ENCODE results near the gene PYGL.

The PYGL gene

DNA sequence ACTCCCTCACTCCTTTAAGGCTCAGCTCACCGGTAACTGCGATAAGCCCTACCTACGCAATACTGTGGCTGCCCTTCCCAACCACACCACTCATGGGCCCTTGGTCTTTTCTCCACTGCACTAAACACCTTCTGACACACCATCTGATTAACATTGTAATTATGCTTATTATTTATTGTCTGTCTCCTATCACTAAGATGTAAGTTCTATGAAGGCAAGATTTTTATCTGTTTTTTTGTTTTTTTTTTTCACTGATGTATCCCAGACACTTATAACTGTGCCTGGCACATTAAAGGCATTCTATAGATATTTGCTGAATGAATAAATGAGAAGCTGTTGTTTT lies 34.2 kb upstream of the PYGL start:
- TF ChIP-seq CTCF (IDR thresholded peaks at IDR 0.05; ENCODE audit: borderline replicate concordance, insufficient read depth, low read depth, low read length): no peak
- no peak overlapping the region for H3K4me3 ChIP-seq (ENCODE audit: low read depth, low read length)

DNA sequence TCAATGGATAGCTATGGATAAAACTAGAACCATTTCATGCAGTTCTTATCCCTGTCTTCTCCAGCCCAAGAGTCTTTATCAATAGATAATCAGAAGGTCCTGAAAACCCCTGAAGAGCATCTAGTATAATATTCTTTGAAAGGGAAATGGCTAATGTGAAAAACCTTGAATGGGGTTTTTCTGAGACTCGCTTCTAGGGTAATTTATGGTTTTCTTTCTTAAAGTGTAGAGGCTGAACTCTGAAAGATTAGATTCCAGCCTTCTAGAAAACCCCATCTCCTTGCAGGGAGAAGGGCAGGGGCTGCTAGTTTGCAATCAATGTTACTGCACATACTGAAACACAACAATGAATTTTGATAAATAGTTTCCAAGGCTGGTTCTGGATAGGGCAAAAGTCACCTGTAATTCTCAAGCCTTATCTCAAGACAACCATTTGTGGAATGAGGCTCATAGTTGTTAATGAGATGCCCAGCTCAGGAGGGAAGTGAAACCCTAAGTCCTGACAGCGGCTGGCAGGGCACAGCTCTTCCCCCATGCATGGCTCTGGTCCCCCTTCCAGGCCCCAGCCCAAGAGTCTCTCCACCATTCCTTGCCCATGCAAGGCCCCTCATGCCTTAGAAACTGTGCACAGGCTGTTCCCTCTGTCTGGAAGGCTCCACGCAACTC lies 33.7 kb upstream of the PYGL start:
- H3K4me3 ChIP-seq (ENCODE audit: low read depth, low read length): no peak overlapping the region

DNA sequence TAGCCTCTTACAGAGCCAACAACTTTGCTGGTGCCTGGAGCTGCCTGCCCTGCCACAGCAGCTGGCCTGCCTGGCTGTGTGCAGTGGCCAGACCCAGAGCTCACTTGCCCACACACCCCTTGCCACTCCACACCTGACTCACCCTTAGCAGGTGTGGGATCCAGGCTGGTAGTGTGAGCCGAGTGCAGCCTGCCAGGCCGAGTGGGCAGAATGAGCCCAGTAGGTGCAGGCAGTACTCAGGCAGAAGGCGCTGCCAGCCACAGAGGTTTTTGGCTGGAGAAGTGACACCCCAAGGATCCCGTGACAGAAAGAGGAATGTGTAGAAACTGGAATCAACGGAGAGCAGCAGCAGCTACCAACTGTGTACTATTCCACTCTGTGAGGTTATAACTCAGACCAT lies 29.8 kb upstream of the PYGL start:
- no peak overlapping the region for H3K4me3 ChIP-seq (ENCODE audit: low read depth, low read length)
- TF ChIP-seq CTCF (IDR thresholded peaks at IDR 0.05; ENCODE audit: borderline replicate concordance, insufficient read depth, low read depth, low read length): no peak

More for the DNA sequence above, 33.7 kb upstream of the PYGL start:
- TF ChIP-seq CTCF (IDR thresholded peaks at IDR 0.05; ENCODE audit: borderline replicate concordance, insufficient read depth, low read depth, low read length): no peak

GRCh38 chr14:50972734-50973133 lies 28.5 kb upstream of the PYGL start:
- TF ChIP-seq CTCF (IDR thresholded peaks at IDR 0.05; ENCODE audit: borderline replicate concordance, insufficient read depth, low read depth, low read length): no peak
- no peak overlapping the region for H3K4me3 ChIP-seq (ENCODE audit: low read depth, low read length)

DNA sequence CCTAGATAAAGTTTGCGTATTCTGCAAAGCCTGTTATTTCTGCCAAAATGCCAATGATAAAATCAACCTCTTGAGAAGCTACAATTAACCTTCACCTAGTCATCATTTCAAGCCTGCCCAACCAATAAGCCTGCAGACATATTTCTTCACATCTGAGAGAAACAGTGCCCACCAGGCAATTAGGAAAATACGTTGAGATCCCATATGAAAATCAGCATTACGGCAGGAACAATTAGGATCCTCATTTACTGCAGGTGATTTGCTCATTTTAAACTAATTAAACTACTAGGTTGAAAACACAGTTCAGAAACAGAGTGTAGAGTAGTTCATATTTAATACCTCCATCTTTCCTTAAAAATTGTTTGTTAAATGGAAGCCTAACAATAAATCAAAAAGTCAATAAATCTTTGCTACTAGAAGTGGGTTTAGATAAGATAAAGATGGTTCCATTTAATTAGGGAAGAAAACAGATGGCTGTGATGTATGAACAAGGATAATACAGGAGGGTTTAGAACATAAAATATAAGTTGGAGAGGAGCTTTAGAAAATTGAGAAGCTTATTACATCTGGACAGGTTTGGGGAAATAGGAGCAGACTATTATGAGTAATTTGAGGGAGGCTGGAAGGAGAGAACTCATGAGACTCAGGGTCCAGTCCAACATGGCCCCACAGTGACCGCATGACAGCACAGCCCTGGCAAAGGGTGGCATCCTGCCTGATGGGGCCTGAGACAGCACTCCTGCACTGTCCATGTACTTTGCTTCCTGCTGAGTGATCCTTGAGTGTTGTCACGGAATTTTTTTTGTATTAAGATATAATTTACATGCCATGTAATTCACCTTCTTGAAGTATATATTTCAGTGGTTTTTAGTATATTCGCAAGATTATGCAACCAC lies 26.9 kb upstream of the PYGL start:
- no peak for TF ChIP-seq CTCF (IDR thresholded peaks at IDR 0.05; ENCODE audit: borderline replicate concordance, insufficient read depth, low read depth, low read length)
- no peak overlapping the region for H3K4me3 ChIP-seq (ENCODE audit: low read depth, low read length)

GRCh38 chr14:50967790-50968189 lies 23.5 kb upstream of the PYGL start:
- TF ChIP-seq CTCF (IDR thresholded peaks at IDR 0.05; ENCODE audit: borderline replicate concordance, insufficient read depth, low read depth, low read length): no peak
- H3K4me3 ChIP-seq (ENCODE audit: low read depth, low read length): no peak overlapping the region

GRCh38 chr14:50967103-50967502 lies 22.8 kb upstream of the PYGL start:
- TF ChIP-seq CTCF (IDR thresholded peaks at IDR 0.05; ENCODE audit: borderline replicate concordance, insufficient read depth, low read depth, low read length): no peak
- H3K4me3 ChIP-seq (ENCODE audit: low read depth, low read length): no peak overlapping the region
